ENCODE data around the gene AVPR2.

GRCh38 chrX:153948847-153949805 lies 44.7 kb downstream of the AVPR2 start:
- TF ChIP-seq POLR2A (IDR thresholded peaks at IDR 0.05; ENCODE audit: low read length) (no peak), HOXB5 (CRISPR knock-in tag; IDR thresholded peaks at IDR 0.05) (no peak), KDM5A (IDR thresholded peaks at IDR 0.05) (no peak), CTCF (IDR thresholded peaks at IDR 0.05) (no peak), BHLHE40 (IDR thresholded peaks at IDR 0.05; ENCODE audit: low read depth, low read length) (no peak), RFX5 (IDR thresholded peaks at IDR 0.05) (no peak), ZC3H11A (IDR thresholded peaks at IDR 0.05) (no peak), HOXA7 (CRISPR knock-in tag; IDR thresholded peaks at IDR 0.05) (no peak), RAD21 (conservative IDR thresholded peaks at IDR 0.05 in 1 of 2, IDR thresholded peaks at IDR 0.05 in 1 of 2) (no peak), MYC (IDR thresholded peaks at IDR 0.05; ENCODE audit: borderline replicate concordance, low read length) (no peak), MAFK (IDR thresholded peaks at IDR 0.05; ENCODE audit: partially characterized antibody) (no peak), ESRRA (IDR thresholded peaks at IDR 0.05; ENCODE audit: borderline replicate concordance, low read length) (no peak)
